Stomach (tissue), 4 donors: Measurements from ENCODE around the gene CNRIP1.

Experiments
- CTCF ChIP-seq, 7 experiments: fragments of 450-650 bp in 4 of 7; fragments of 200-600 bp in 3 of 7; sonication (generic) in 3 of 7; IDR thresholded peaks; one replicate each; pipeline ENCODE4 v1.5.1; 2016 to 2019; ENCODE audit warnings: antibody characterized with exemption in 7 of 7, control low read depth in 2 of 7, mild to moderate bottlenecking in 1 of 7
- POLR2A ChIP-seq, 4 donors: fragments of 450-650 bp; IDR thresholded peaks; one replicate each; pipeline ENCODE4 v1.6.1; 2016; ENCODE audit warnings: antibody characterized with exemption in 4 of 4, control low read depth in 2 of 4, mild to moderate bottlenecking in 1 of 4, moderate library complexity in 1 of 4

GRCh38 chr2:68341583-68341982, 21.8 kb upstream of the CNRIP1 start:
- TF ChIP-seq POLR2A (IDR thresholded peaks at IDR 0.05) (no peak), CTCF (IDR thresholded peaks at IDR 0.05) (no peak)
